K562 (cell line): ENCODE data around the gene ANKRD13B. TPM values are rescaled to one million over a fixed set of nuclear protein-coding genes. Genes with fewer than 3 reads are reported as not detected.

Experiments used
- EHMT2 ChIP-seq: fragments of 450-650 bp; IDR thresholded peaks from 2 replicates; pipeline ENCODE4 v1.6.1; 2018; ENCODE audit warnings: antibody characterized with exemption
- GTF2B ChIP-seq: IDR thresholded peaks from 2 replicates; pipeline ENCODE4 v1.6.1; 2011; ENCODE audit not compliant: insufficient read length; ENCODE audit errors: extremely low read depth
- MXD1 ChIP-seq: fragments of 250-450 bp; sonication (Bioruptor Pico); IDR thresholded peaks from 2 replicates; pipeline ENCODE4 v1.8.0; 2021; ENCODE audit warnings: borderline replicate concordance, mild to moderate bottlenecking, moderate library complexity; ENCODE audit not compliant: poor library complexity, severe bottlenecking
- NCOR1 ChIP-seq: fragments of 450-650 bp; IDR thresholded peaks from 2 replicates; pipeline ENCODE4 v1.6.1; 2016; ENCODE audit warnings: mild to moderate bottlenecking, moderate library complexity
- REST ChIP-seq, 2 experiments: fragments of 450-650 bp; formaldehyde crosslinking in 1 of 2; IDR thresholded peaks; 2 replicates each; pipeline versions ENCODE4 v1.4.0 to v1.6.1; 2014 to 2020; ENCODE audit warnings: mild to moderate bottlenecking in 2 of 2, borderline replicate concordance in 1 of 2, low read depth in 1 of 2
- RNF219 ChIP-seq: fragments of 250-450 bp; sonication (Bioruptor Pico); IDR thresholded peaks from 2 replicates; pipeline ENCODE4 v1.5.0; 2022; ENCODE audit warnings: mild to moderate bottlenecking
- STAT6 ChIP-seq: sonication (generic); formaldehyde crosslinking; IDR thresholded peaks from 2 replicates; pipeline ENCODE4 v1.8.1; 2023; ENCODE audit warnings: mild to moderate bottlenecking, missing genetic modification reagents
- TFAP4 ChIP-seq: sonication (generic); formaldehyde crosslinking; IDR thresholded peaks from 2 replicates; pipeline ENCODE4 v1.8.0; 2022; ENCODE audit warnings: missing genetic modification reagents, mild to moderate bottlenecking, moderate library complexity, borderline replicate concordance
- polyA plus RNA-seq, 8 experiments: library from polyadenylated mRNA; depleted of rRNA in 4 of 8; stranded (reverse) in 5 of 8; unstranded in 3 of 8; fragments of >200 nt; fragmentation: Nextera tagmentation in 2 of 8; fragmentation: Illumina TruSeq in 1 of 8; extraction: Ambion mirVana in 2 of 8; extraction: Trizol in 1 of 8; gene quantifications; 2 replicates each; pipeline versions ENCODE4 v1.2.1 to v1.2.3, GENCODE V29; 2011 to 2014; ENCODE audit warnings: inconsistent platforms in 1 of 8, missing spikeins in 1 of 8
- total RNA-seq, 7 experiments: library from RNA; depleted of rRNA in 6 of 7; stranded (reverse); fragments of >200 nt in 6 of 7; fragmentation: Illumina TruSeq in 2 of 7; extraction: Trizol in 2 of 7; gene quantifications; 2 replicates each; pipeline versions ENCODE4 v1.2.1 to v1.2.3, GENCODE V29; 2011 to 2021; ENCODE audit warnings: low replicate concordance in 1 of 7

The ANKRD13B gene
- total and polyA plus RNA-seq, 9 of the 15 experiments (the other 6 are each of a cell fraction or from before 2014, with no cell fraction given): 0.15 to 28.1 (median 4.6) TPM

- TF ChIP-seq GTF2B (no peak), REST (IDR thresholded peaks at IDR 0.05; ENCODE audit: borderline replicate concordance) (peak; percentile 47; the same call in 1 of the 2 replicates), REST (CRISPR knock-in tag; IDR thresholded peaks at IDR 0.05; ENCODE audit: low read depth) (no peak), STAT6 (no peak), NCOR1 (no peak), TFAP4 (CRISPR knock-in tag) (no peak), MXD1 (CRISPR knock-in tag) (peak; percentile 13), EHMT2 (no peak), RNF219 (CRISPR knock-in tag) (no peak)
Measured at GRCh38 chr17:29572691-29573557, 20.0 kb upstream of the ANKRD13B start (continued).
